K562 (cell line): Measurements from ENCODE around the gene FAM83D. TPM values are rescaled to one million over a fixed set of nuclear protein-coding genes. Genes with fewer than 3 reads are reported as not detected.

Source experiments
- SMAD1 ChIP-seq: fragments of 150-350 bp; IDR thresholded peaks from 2 replicates; pipeline ENCODE4 v1.6.1; 2014; ENCODE audit warnings: low read length, low read depth; ENCODE audit not compliant: partially characterized antibody
- ZNF318 ChIP-seq, 2 experiments: fragments of 450-650 bp; IDR thresholded peaks; 2 replicates each; pipeline ENCODE4 v1.6.1; 2016; ENCODE audit warnings: mild to moderate bottlenecking in 2 of 2, borderline replicate concordance in 1 of 2, low read depth in 1 of 2, moderate library complexity in 1 of 2
- polyA plus RNA-seq, 8 experiments: library from polyadenylated mRNA; depleted of rRNA in 4 of 8; stranded (reverse) in 5 of 8; unstranded in 3 of 8; fragments of >200 nt; fragmentation: Nextera tagmentation in 2 of 8; fragmentation: Illumina TruSeq in 1 of 8; extraction: Ambion mirVana in 2 of 8; extraction: Trizol in 1 of 8; gene quantifications; 2 replicates each; pipeline versions ENCODE4 v1.2.1 to v1.2.3, GENCODE V29; 2011 to 2014; ENCODE audit warnings: inconsistent platforms in 1 of 8, missing spikeins in 1 of 8
- total RNA-seq, 7 experiments: library from RNA; depleted of rRNA in 6 of 7; stranded (reverse); fragments of >200 nt in 6 of 7; fragmentation: Illumina TruSeq in 2 of 7; extraction: Trizol in 2 of 7; gene quantifications; 2 replicates each; pipeline versions ENCODE4 v1.2.1 to v1.2.3, GENCODE V29; 2011 to 2021; ENCODE audit warnings: low replicate concordance in 1 of 7

FAM83D gene
- total and polyA plus RNA-seq, 9 of the 15 experiments (the other 6 are each of a cell fraction or from before 2014, with no cell fraction given): 8.2 to 66.1 (median 43.5) TPM

GRCh38 chr20:38934530-38934929 lies 8.3 kb downstream of the FAM83D start (continued):
- TF ChIP-seq ZNF318 (IDR thresholded peaks at IDR 0.05; ENCODE audit: borderline replicate concordance in 1 of 2, low read depth in 1 of 2) (no peak), SMAD1 (no peak)
